ENCODE data around the gene CCDC13.

DNA sequence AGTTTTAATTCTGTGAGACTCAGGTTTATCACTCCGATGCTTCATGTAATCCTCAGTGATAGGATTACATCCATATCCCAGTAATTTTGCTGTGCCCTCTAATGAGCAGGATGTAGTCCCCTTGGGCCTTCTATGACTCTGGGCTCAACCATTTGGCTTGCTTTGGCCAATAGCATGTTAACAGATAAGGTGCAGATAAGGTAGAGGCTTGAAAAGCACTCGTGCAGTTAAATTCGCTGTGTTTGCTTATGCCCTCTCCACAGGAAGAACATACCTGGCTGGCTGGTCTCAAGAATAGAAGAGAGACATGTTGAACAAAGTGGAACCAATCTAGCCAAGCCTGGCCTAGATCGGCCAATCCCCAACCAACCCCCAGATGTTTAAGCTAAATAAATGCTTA is 20.1 kb downstream of the CCDC13 start:
- TF ChIP-seq, protein P1, sequence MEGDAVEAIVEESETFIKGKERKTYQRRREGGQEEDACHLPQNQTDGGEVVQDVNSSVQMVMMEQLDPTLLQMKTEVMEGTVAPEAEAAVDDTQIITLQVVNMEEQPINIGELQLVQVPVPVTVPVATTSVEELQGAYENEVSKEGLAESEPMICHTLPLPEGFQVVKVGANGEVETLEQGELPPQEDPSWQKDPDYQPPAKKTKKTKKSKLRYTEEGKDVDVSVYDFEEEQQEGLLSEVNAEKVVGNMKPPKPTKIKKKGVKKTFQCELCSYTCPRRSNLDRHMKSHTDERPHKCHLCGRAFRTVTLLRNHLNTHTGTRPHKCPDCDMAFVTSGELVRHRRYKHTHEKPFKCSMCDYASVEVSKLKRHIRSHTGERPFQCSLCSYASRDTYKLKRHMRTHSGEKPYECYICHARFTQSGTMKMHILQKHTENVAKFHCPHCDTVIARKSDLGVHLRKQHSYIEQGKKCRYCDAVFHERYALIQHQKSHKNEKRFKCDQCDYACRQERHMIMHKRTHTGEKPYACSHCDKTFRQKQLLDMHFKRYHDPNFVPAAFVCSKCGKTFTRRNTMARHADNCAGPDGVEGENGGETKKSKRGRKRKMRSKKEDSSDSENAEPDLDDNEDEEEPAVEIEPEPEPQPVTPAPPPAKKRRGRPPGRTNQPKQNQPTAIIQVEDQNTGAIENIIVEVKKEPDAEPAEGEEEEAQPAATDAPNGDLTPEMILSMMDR (IDR thresholded peaks at IDR 0.05; ENCODE audit: insufficient read depth, low read length) = no peak
- no peak for TF ChIP-seq REST (IDR thresholded peaks at IDR 0.05; ENCODE audit: insufficient replicate concordance, low read depth)
- TF ChIP-seq POLR2AphosphoS5 (IDR thresholded peaks at IDR 0.05; ENCODE audit: low read depth) = no peak
- TF ChIP-seq GABPA (IDR thresholded peaks at IDR 0.05; ENCODE audit: low read depth) = no peak
